Spleen (tissue), 7 donors: ENCODE results near the gene B3GNT5.

Experiments used
- CTCF ChIP-seq, 11 experiments: fragments of 200-600 bp in 7 of 11; fragments of 450-650 bp in 4 of 11; sonication (generic) in 4 of 11; IDR thresholded peaks in 8 of 11; conservative IDR thresholded peaks in 3 of 11; 1 replicate in 7 of 11; 2 replicates in 4 of 11; pipeline versions ENCODE4 v1.4.0 to v1.8.0; 2016 to 2021; ENCODE audit warnings: antibody characterized with exemption in 11 of 11, inconsistent platforms in 4 of 11, mild to moderate bottlenecking in 1 of 11
- POLR2A ChIP-seq, 3 donors: fragments of 450-650 bp; IDR thresholded peaks; one replicate each; pipeline ENCODE4 v1.5.1; 2017; ENCODE audit warnings: antibody characterized with exemption in 3 of 3, mild to moderate bottlenecking in 1 of 3
- POLR2AphosphoS5 ChIP-seq, 3 donors: sonication (generic); formaldehyde crosslinking; IDR thresholded peaks; one replicate each; pipeline ENCODE4 v1.5.1; 2017; ENCODE audit warnings: antibody characterized with exemption in 3 of 3
- donor health status: DM: no; HTN: no; CAD: no; lungs with moderate emphysema.
- donor health status: DM: no; HTN: no; CAD: no.
- donor health status: DM: no; HTN: no; CAD: no.

GRCh38 chr3:183244219-183244618, 8.8 kb upstream of the B3GNT5 start:
- TF ChIP-seq CTCF (IDR thresholded peaks at IDR 0.05 in 8 of 11, conservative IDR thresholded peaks at IDR 0.05 in 3 of 11) (no peak), POLR2AphosphoS5 (IDR thresholded peaks at IDR 0.05) (no peak), POLR2A (IDR thresholded peaks at IDR 0.05) (no peak)
